ENCODE data around the gene LACTBL1.
"Not testable (repeated sequence)": the region's sequence is repeated elsewhere in the genome, so short reads cannot be mapped to it uniquely, and the experiment has no call there.

Gene LACTBL1

GRCh38 chr1:22972760-22973159 is at the start of gene LACTBL1:
Gene LACTBL1 (minus strand): TSS chr1:22972866. CDS start chr1:22972316, 550 bp downstream.
- peaks cover 81% of the 10 kb centered on the region for H3K27me3 Mint-ChIP-seq
- H3K4me3 Mint-ChIP-seq: no peak within 1 kb of the TSS
- H3K27ac Mint-ChIP-seq: no peak within 1 kb of the TSS
- peaks cover 7% of the 10 kb centered on the region for H3K4me1 Mint-ChIP-seq
- H3K36me3 Mint-ChIP-seq: no peaks in the 10 kb centered on the region
- no peak for ATAC-seq
- H3K9me3 Mint-ChIP-seq: peaks cover 2% of the 10 kb centered on the region

- Mint-ChIP-seq H3K9me3 (peaks cover 9% of the 10 kb centered on the region), H3K4me1 (peaks cover 52% of the 10 kb centered on the region), H3K36me3 (peaks cover 12% of the 10 kb centered on the region), H3K4me3 (no peak overlapping the region), H3K27me3 (no peaks in the 10 kb centered on the region), H3K27ac (no peak overlapping the region)
- ATAC-seq: no peak
Measured at GRCh38 chr1:23021834-23022233, 49.2 kb upstream of the LACTBL1 start.

GRCh38 chr1:23020706-23021405 is 48.2 kb upstream of the LACTBL1 start:
- H3K36me3 Mint-ChIP-seq: peaks cover 12% of the 10 kb centered on the region
- no peak for ATAC-seq
- H3K4me1 Mint-ChIP-seq: peaks cover 44% of the 10 kb centered on the region

GRCh38 chr1:23019863-23020625 is 47.4 kb upstream of the LACTBL1 start:
- peak; percentile 29 for ATAC-seq
- Mint-ChIP-seq H3K27ac (peak overlapping the region; percentile 90), H3K4me1 (peaks cover 44% of the 10 kb centered on the region)

More at GRCh38 chr1:23020706-23021405, 48.2 kb upstream of the LACTBL1 start:
- Mint-ChIP-seq H3K4me3 (peak overlapping the region; percentile 86), H3K27me3 (no peaks in the 10 kb centered on the region), H3K9me3 (peaks cover 9% of the 10 kb centered on the region), H3K27ac (peak overlapping the region; percentile 90)

GRCh38 chr1:23019094-23019862 is 46.6 kb upstream of the LACTBL1 start, which contains the start of gene KDM1A:
Gene KDM1A (plus strand): TSS chr1:23019468. CDS start chr1:23019597, 129 bp downstream.
- peak within 1 kb of the TSS; percentile 90 for H3K27ac Mint-ChIP-seq
- peak; percentile 99 for ATAC-seq
- peaks cover 37% of the 10 kb centered on the region for H3K4me1 Mint-ChIP-seq

More at GRCh38 chr1:23019863-23020625, 47.4 kb upstream of the LACTBL1 start:
- peaks cover 12% of the 10 kb centered on the region for H3K36me3 Mint-ChIP-seq
- H3K9me3 Mint-ChIP-seq: peaks cover 9% of the 10 kb centered on the region
- H3K4me3 Mint-ChIP-seq: peak overlapping the region; percentile 86
- H3K27me3 Mint-ChIP-seq: no peaks in the 10 kb centered on the region

GRCh38 chr1:23018661-23019093 is 46.0 kb upstream of the LACTBL1 start:
- H3K36me3 Mint-ChIP-seq: peaks cover 8% of the 10 kb centered on the region
- H3K4me1 Mint-ChIP-seq: peaks cover 34% of the 10 kb centered on the region
- H3K9me3 Mint-ChIP-seq: peaks cover 4% of the 10 kb centered on the region
- H3K27ac Mint-ChIP-seq: peak overlapping the region; percentile 90
- H3K4me3 Mint-ChIP-seq: peak overlapping the region; percentile 81
- no peak for ATAC-seq
- no peaks in the 10 kb centered on the region for H3K27me3 Mint-ChIP-seq

More at GRCh38 chr1:23019094-23019862, 46.6 kb upstream of the LACTBL1 start, which contains the start of gene KDM1A:
- peaks cover 12% of the 10 kb centered on the region for H3K36me3 Mint-ChIP-seq
- H3K4me3 Mint-ChIP-seq: peak within 1 kb of the TSS; percentile 86
- H3K27me3 Mint-ChIP-seq: no peaks in the 10 kb centered on the region
- H3K9me3 Mint-ChIP-seq: peaks cover 7% of the 10 kb centered on the region

- H3K36me3 Mint-ChIP-seq: no peaks in the 10 kb centered on the region
- peaks cover 19% of the 10 kb centered on the region for H3K4me1 Mint-ChIP-seq
- no peaks in the 10 kb centered on the region for H3K9me3 Mint-ChIP-seq
- H3K4me3 Mint-ChIP-seq: no peak overlapping the region
- H3K27me3 Mint-ChIP-seq: no peaks in the 10 kb centered on the region
- no peak for ATAC-seq
- no peak overlapping the region for H3K27ac Mint-ChIP-seq
Measured at GRCh38 chr1:23013657-23014056, 41.0 kb upstream of the LACTBL1 start.

GRCh38 chr1:23010025-23010424 is 37.4 kb upstream of the LACTBL1 start:
- ATAC-seq: not testable (repeated sequence)

GRCh38 chr1:23008901-23009300 is 36.2 kb upstream of the LACTBL1 start:
- Mint-ChIP-seq H3K9me3 (no peaks in the 10 kb centered on the region), H3K4me1 (peaks cover 11% of the 10 kb centered on the region), H3K4me3 (no peak overlapping the region), H3K27me3 (no peaks in the 10 kb centered on the region), H3K27ac (no peak overlapping the region), H3K36me3 (no peaks in the 10 kb centered on the region)
- no peak for ATAC-seq

More at GRCh38 chr1:23010025-23010424, 37.4 kb upstream of the LACTBL1 start:
- not testable (repeated sequence) for H3K4me3 Mint-ChIP-seq, H3K36me3 Mint-ChIP-seq, H3K27ac Mint-ChIP-seq, H3K9me3 Mint-ChIP-seq, H3K27me3 Mint-ChIP-seq
- peaks cover 12% of the 10 kb centered on the region for H3K4me1 Mint-ChIP-seq

- no peaks in the 10 kb centered on the region for H3K27me3 Mint-ChIP-seq
- H3K9me3 Mint-ChIP-seq: no peaks in the 10 kb centered on the region
- no peak overlapping the region for H3K4me3 Mint-ChIP-seq
- H3K27ac Mint-ChIP-seq: no peak overlapping the region
- H3K36me3 Mint-ChIP-seq: no peaks in the 10 kb centered on the region
- ATAC-seq: no peak
- H3K4me1 Mint-ChIP-seq: peaks cover 6% of the 10 kb centered on the region
Measured at GRCh38 chr1:23007106-23007505, 34.4 kb upstream of the LACTBL1 start.

GRCh38 chr1:23004769-23005168 is 32.1 kb upstream of the LACTBL1 start:
- H3K36me3 Mint-ChIP-seq, H3K9me3 Mint-ChIP-seq, H3K4me3 Mint-ChIP-seq, H3K27me3 Mint-ChIP-seq, ATAC-seq, H3K4me1 Mint-ChIP-seq, H3K27ac Mint-ChIP-seq: not testable (repeated sequence)

GRCh38 chr1:23004112-23004511 is 31.4 kb upstream of the LACTBL1 start:
- Mint-ChIP-seq H3K4me1 (no peaks in the 10 kb centered on the region), H3K27ac (no peak overlapping the region), H3K36me3 (no peaks in the 10 kb centered on the region), H3K9me3 (no peaks in the 10 kb centered on the region), H3K27me3 (no peaks in the 10 kb centered on the region), H3K4me3 (no peak overlapping the region)
- ATAC-seq: no peak

GRCh38 chr1:23002218-23002617 is 29.6 kb upstream of the LACTBL1 start:
- H3K4me3 Mint-ChIP-seq, H3K27me3 Mint-ChIP-seq, H3K36me3 Mint-ChIP-seq, ATAC-seq, H3K9me3 Mint-ChIP-seq, H3K27ac Mint-ChIP-seq, H3K4me1 Mint-ChIP-seq: not testable (repeated sequence)

GRCh38 chr1:23000133-23000532 is 27.5 kb upstream of the LACTBL1 start:
- H3K4me3 Mint-ChIP-seq, H3K36me3 Mint-ChIP-seq, H3K9me3 Mint-ChIP-seq, H3K27me3 Mint-ChIP-seq, H3K27ac Mint-ChIP-seq, H3K4me1 Mint-ChIP-seq, ATAC-seq: not testable (repeated sequence)

- ATAC-seq, H3K9me3 Mint-ChIP-seq, H3K27me3 Mint-ChIP-seq, H3K4me3 Mint-ChIP-seq, H3K4me1 Mint-ChIP-seq, H3K27ac Mint-ChIP-seq, H3K36me3 Mint-ChIP-seq: not testable (repeated sequence)
Measured at GRCh38 chr1:22997528-22997927, 24.9 kb upstream of the LACTBL1 start.
